Adrenal gland (tissue), 12 donors: ENCODE data around the gene LCK. TPM values are rescaled to one million over a fixed set of nuclear protein-coding genes. Genes with fewer than 3 reads are reported as not detected.
"Not testable (repeated sequence)": the region's sequence is repeated elsewhere in the genome, so short reads cannot be mapped to it uniquely, and the experiment has no call there.

Source experiments
- DNase-seq, 7 donors: peaks; one replicate each; pipeline ENCODE4 v3.0.0-alpha.2; 2019 to 2020
- H3K27ac ChIP-seq, 5 donors: fragments of 200-600 bp; sonication (generic) in 4 of 5; 1 replicate in 3 of 5; 2 replicates in 2 of 5; pipeline versions ENCODE4 v1.5.1 to v1.8.0; 2016 to 2020; ENCODE audit warnings: mild to moderate bottlenecking in 1 of 5
- H3K27me3 ChIP-seq: fragments of 200-600 bp; 2 replicates; pipeline ENCODE4 v1.8.0; 2021
- H3K36me3 ChIP-seq, 2 donors: fragments of 200-600 bp; replicated peaks in 1 of 2; 1 replicate in 1 of 2; 2 replicates in 1 of 2; pipeline versions ENCODE4 v1.5.1 to v1.8.0; 2018 to 2022
- H3K4me1 ChIP-seq, 2 donors: fragments of 200-600 bp; replicated peaks in 1 of 2; 1 replicate in 1 of 2; 2 replicates in 1 of 2; pipeline versions ENCODE4 v1.5.1 to v1.8.0; 2018 to 2021
- H3K4me3 ChIP-seq, 4 donors: fragments of 200-600 bp; sonication (generic) in 3 of 4; one replicate each; pipeline ENCODE4 v1.5.1; 2016 to 2018
- H3K9me3 ChIP-seq, 3 donors: fragments of 200-600 bp; sonication (generic) in 1 of 3; replicated peaks in 1 of 3; 1 replicate in 2 of 3; 2 replicates in 1 of 3; pipeline versions ENCODE4 v1.5.1 to v1.8.0; 2016 to 2021
- CTCF ChIP-seq, 6 experiments: fragments of 450-650 bp in 4 of 6; fragments of 200-600 bp in 2 of 6; sonication (generic) in 1 of 6; IDR thresholded peaks; 1 replicate in 5 of 6; 2 replicates in 1 of 6; pipeline versions ENCODE4 v1.5.1 to v1.8.0; 2016 to 2021; ENCODE audit warnings: antibody characterized with exemption in 6 of 6, mild to moderate bottlenecking in 2 of 6, moderate library complexity in 1 of 6
- POLR2A ChIP-seq, 2 donors: fragments of 450-650 bp; IDR thresholded peaks; one replicate each; pipeline ENCODE4 v1.6.1; 2017; ENCODE audit warnings: antibody characterized with exemption in 2 of 2, mild to moderate bottlenecking in 2 of 2, moderate library complexity in 1 of 2
- whole genome bisulfite sequencing, 4 donors: extraction: QIAGEN DNeasy Blood & Tissue Kit in 2 of 4; methylation state at CpG; one replicate each; pipeline versions ENCODE4 v1.1.5 to v1.1.7; 2013 to 2017; 5-methylcytosine and 5-hydroxymethylcytosine counted together
- intact Hi-C, 2 donors: fragments of 100-400 bp; cut with DNase I; formaldehyde crosslinking; loops; one replicate each; pipeline versions ENCODE4 v1.14.1 to v1.15.0; 2022 to 2023
- polyA plus RNA-seq, 3 donors: library from polyadenylated mRNA; stranded (reverse); fragments of 200-250 nt in 2 of 3; fragments of 350-450 nt in 1 of 3; fragmentation: Illumina TruSeq in 1 of 3; extraction: RNeasy Lipid Tissue Mini Kit (QIAGEN cat#74804) in 1 of 3; gene quantifications; one replicate each; pipeline ENCODE4 v1.2.3, GENCODE V29; 2013 to 2014
- total RNA-seq, 9 donors: library from RNA; depleted of rRNA in 4 of 9; stranded (reverse); fragments of >200 nt in 4 of 9; fragments of 120-200 nt in 1 of 9; fragmentation: NEBNext Ultra II Directional in 1 of 9; extraction: Animal tissue kit (Norgen Biotek cat#: 25700) in 1 of 9; gene quantifications; one replicate each; pipeline versions ENCODE4 v1.1.0 to v1.2.4, GENCODE V29; 2013 to 2023
- donor health status: healthy with polysubstance abuse.
- donor health status: Bipolar disorder and iron deficiency.
- donor health status: DM: yes; HTN: yes; CAD: no.
- donor health status: DM: no; HTN: no; CAD: no.
- donor health status: DM: no; HTN: no; CAD: no.
- donor health status: DM: yes; HTN: yes; CAD: no.

Gene LCK
- total and polyA plus RNA-seq, 12 donors, result 0.30 to 2.9 (median 1.8) TPM

DNA sequence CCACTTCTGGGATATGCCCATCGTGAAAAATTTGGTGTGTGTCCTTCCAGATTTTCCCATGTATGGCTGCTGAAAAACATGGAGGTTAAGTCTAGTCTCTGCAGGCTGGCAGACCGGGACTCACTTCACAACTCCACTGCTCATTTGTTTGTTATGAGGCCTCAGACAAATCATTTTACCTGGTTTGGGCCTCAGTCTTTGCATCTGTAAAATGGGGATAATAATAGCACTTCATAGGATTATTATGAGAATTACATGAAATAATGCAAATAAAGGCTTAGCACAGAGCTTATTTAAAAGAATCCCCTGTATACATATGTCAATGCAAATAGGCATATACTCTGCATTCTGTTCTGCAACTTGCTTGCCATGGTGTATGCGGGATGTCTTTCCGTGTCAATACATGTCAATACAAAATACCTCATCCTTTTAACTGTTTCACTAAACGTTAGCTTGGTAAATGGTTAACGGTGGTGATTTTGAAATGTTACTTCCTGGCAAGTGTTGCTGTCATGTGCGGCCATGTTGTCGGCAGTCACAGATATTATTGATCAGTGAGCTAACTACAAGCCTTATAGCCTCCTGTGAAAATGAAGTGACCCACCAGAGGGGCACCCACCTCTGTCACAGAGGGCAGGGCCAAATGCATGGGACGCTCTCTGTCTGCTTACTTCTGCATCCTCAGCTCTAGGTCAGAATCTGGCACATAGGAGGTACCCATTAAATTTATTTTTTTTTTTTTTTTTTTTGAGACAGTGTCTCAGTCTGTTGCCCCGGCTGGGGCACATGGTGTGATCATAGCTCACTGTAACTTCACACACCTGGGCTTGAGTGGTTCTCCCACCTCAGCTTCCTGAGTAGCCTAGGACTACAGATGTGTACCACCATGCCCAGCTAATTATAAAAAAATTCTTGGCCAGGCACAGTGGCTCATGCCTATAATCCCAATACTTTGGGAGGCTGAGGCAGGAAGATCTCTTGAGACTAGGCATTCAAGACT lies 4.3 kb downstream of the LCK start:
- Histone ChIP-seq H3K4me1 (peaks cover 0 to 1% of the 10 kb centered on the region in 2 donors), H3K4me3 (no peak overlapping the region), H3K36me3 (no peaks in the 10 kb centered on the region), H3K9me3 (no peaks in the 10 kb centered on the region), H3K27me3 (no peaks in the 10 kb centered on the region), H3K27ac (no peak overlapping the region)
- intact Hi-C loops, result no loop called here
- WGBS, 4 donors, result 82 to 86% (median 83%) methylated on average over 10 of the region's 10 CpGs
- no peak for DNase-seq
- TF ChIP-seq CTCF (IDR thresholded peaks at IDR 0.05) (no peak), POLR2A (IDR thresholded peaks at IDR 0.05) (no peak)

DNA sequence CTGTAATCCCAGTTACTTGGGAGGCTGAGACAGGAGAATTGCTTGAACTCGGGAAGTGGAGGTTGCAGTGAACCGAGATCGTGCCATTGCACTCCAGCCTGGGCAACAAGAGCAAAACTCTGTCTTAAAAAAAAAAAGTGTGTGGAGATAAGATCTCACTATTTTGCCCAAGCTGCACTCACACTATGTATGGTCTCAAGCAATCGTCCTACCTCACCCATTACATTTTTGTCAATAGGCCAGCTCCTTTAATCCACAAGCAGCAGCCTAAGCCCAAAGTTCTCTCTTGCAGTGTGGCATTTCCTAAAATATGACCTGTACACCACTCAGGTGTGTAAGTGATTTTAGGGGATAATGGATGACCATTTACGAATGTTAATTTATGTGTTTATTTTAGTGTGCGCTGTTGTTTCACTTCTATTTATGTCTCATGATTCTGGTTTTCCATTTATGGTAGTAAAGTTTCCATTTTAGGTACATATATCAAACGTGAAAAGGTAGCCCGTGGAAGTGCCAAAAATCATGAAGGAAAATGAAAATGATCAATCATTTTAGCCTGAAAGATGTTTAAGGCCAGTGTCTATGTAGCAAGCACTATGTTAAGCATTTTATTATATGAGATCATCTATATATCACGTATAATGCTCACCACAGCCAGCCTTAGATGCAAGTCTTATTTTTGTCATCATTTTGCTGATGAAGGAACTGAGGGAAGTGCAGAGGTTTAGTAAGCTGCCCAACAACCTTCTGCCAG lies 5.6 kb downstream of the LCK start:
- TF ChIP-seq POLR2A (IDR thresholded peaks at IDR 0.05) (no peak), CTCF (IDR thresholded peaks at IDR 0.05) (no peak)
- intact Hi-C loops, result no loop called here
- no peak for DNase-seq

GRCh38 chr1:32257227-32257508 lies 6.1 kb downstream of the LCK start:
- TF ChIP-seq POLR2A (IDR thresholded peaks at IDR 0.05), result no peak
- no peak for TF ChIP-seq CTCF (IDR thresholded peaks at IDR 0.05)
- intact Hi-C loops, result no loop called here

More for the DNA sequence above, 5.6 kb downstream of the LCK start:
- Histone ChIP-seq H3K27me3 (no peaks in the 10 kb centered on the region), H3K36me3 (no peaks in the 10 kb centered on the region), H3K27ac (no peak overlapping the region), H3K9me3 (no peaks in the 10 kb centered on the region), H3K4me1 (no peaks in the 10 kb centered on the region), H3K4me3 (no peak overlapping the region)
- 74 to 80% (median 76%) methylated on average over 9 of the region's 9 CpGs for WGBS, 4 donors

GRCh38 chr1:32263236-32263593 lies 12.2 kb downstream of the LCK start:
- peak overlapping the region in 2 of 5 donors; percentile 7 to 32 for H3K27ac ChIP-seq
- intact Hi-C loops, H3K4me1 ChIP-seq, DNase-seq, H3K36me3 ChIP-seq, H3K9me3 ChIP-seq, H3K4me3 ChIP-seq, H3K27me3 ChIP-seq: not testable (repeated sequence)
- 93 to 94% (median 93%) methylated on average over 4 of the region's 4 CpGs for WGBS, 4 donors

More at GRCh38 chr1:32257227-32257508, 6.1 kb downstream of the LCK start:
- H3K27ac ChIP-seq, result no peak overlapping the region
- H3K27me3 ChIP-seq, result no peaks in the 10 kb centered on the region
- H3K4me3 ChIP-seq, result no peak overlapping the region
- no peak for DNase-seq
- H3K36me3 ChIP-seq, result no peaks in the 10 kb centered on the region
- H3K4me1 ChIP-seq, result no peaks in the 10 kb centered on the region
- 79 to 83% (median 80%) methylated on average over 6 of the region's 6 CpGs for WGBS, 4 donors
- no peaks in the 10 kb centered on the region for H3K9me3 ChIP-seq
